Loucy (cell line): ENCODE measurements around the gene ABHD12.

Experiments
- H2AFZ ChIP-seq: fragments of 200-600 bp; sonication (generic); 2 replicates; pipeline ENCODE4 v1.6.0; 2016; ENCODE audit warnings: antibody characterized with exemption, mild to moderate bottlenecking, low read length, moderate library complexity
- H3F3A ChIP-seq: fragments of 200-600 bp; 2 replicates; pipeline ENCODE4 v1.6.0; 2016; ENCODE audit warnings: antibody characterized with exemption, low read depth, mild to moderate bottlenecking
- H3K27me3 ChIP-seq: fragments of 200-600 bp; sonication (generic); 2 replicates; pipeline ENCODE4 v1.6.1; 2014; ENCODE audit warnings: low read length, mild to moderate bottlenecking; ENCODE audit not compliant: insufficient read depth, poor library complexity, severe bottlenecking
- H3K36me3 ChIP-seq: fragments of 200-600 bp; sonication (generic); 2 replicates; pipeline ENCODE4 v1.6.1; 2016; ENCODE audit warnings: low read length; ENCODE audit not compliant: insufficient read depth
- H3K4me1 ChIP-seq: fragments of 200-600 bp; sonication (generic); 2 replicates; pipeline ENCODE4 v1.5.1; 2014; ENCODE audit warnings: low read length, mild to moderate bottlenecking; ENCODE audit not compliant: insufficient read depth, poor library complexity, severe bottlenecking
- H3K4me2 ChIP-seq: fragments of 200-600 bp; sonication (generic); 2 replicates; pipeline ENCODE4 v1.6.0; 2014; ENCODE audit warnings: antibody characterized with exemption, low read length, low read depth, mild to moderate bottlenecking; ENCODE audit not compliant: poor library complexity, severe bottlenecking
- H3K4me3 ChIP-seq: fragments of 200-600 bp; sonication (generic); 2 replicates; pipeline ENCODE4 v1.5.1; 2014; ENCODE audit warnings: low read length, mild to moderate bottlenecking, mixed read lengths; ENCODE audit not compliant: poor library complexity, severe bottlenecking
- H3K79me2 ChIP-seq: fragments of 200-600 bp; sonication (generic); 2 replicates; pipeline ENCODE4 v1.6.1; 2014; ENCODE audit warnings: low read length; ENCODE audit not compliant: insufficient read depth
- H3K9ac ChIP-seq: fragments of 200-600 bp; sonication (generic); 2 replicates; pipeline ENCODE4 v1.6.0; 2014; ENCODE audit warnings: mild to moderate bottlenecking, low read depth, low read length, moderate library complexity; ENCODE audit not compliant: poor library complexity, severe bottlenecking
- H3K9me2 ChIP-seq: fragments of 200-600 bp; sonication (generic); replicated peaks from 2 replicates; pipeline ENCODE4 v1.6.1; 2016; ENCODE audit warnings: low read depth, low read length, mixed read lengths
- H3K9me3 ChIP-seq: fragments of 200-600 bp; sonication (generic); 2 replicates; pipeline ENCODE4 v1.6.1; 2014; ENCODE audit warnings: mild to moderate bottlenecking, antibody characterized with exemption, low read length, low read depth; ENCODE audit not compliant: insufficient read depth
- H4K20me1 ChIP-seq: fragments of 200-600 bp; sonication (generic); 2 replicates; pipeline ENCODE4 v1.6.0; 2014; ENCODE audit warnings: antibody characterized with exemption, low read length, mild to moderate bottlenecking; ENCODE audit not compliant: insufficient read depth, poor library complexity, severe bottlenecking
- CTCF ChIP-seq: fragments of 200-600 bp; sonication (generic); conservative IDR thresholded peaks from 2 replicates; pipeline ENCODE4 v1.5.1; 2014; ENCODE audit warnings: mild to moderate bottlenecking, antibody characterized with exemption, low read length
- EZH2phosphoT487 ChIP-seq: fragments of 200-600 bp; IDR thresholded peaks from 2 replicates; pipeline ENCODE4 v1.6.1; 2018; ENCODE audit warnings: antibody characterized with exemption, mild to moderate bottlenecking, moderate library complexity, borderline replicate concordance

The ABHD12 gene

GRCh38 chr20:25292176-25292891 is 98.3 kb downstream of the ABHD12 start:
- no peaks in the 10 kb centered on the region for H3K9me2 ChIP-seq
- H3K27me3 ChIP-seq: no peaks in the 10 kb centered on the region
- H3F3A ChIP-seq: no peaks in the 10 kb centered on the region
- no peaks in the 10 kb centered on the region for H3K4me1 ChIP-seq
- H3K79me2 ChIP-seq: no peaks in the 10 kb centered on the region
- no peak for TF ChIP-seq CTCF
- no peak for TF ChIP-seq EZH2phosphoT487
- H3K9ac ChIP-seq: no peak overlapping the region
- H3K4me3 ChIP-seq: no peak overlapping the region
- H3K4me2 ChIP-seq: no peak overlapping the region
- no peak overlapping the region for H2AFZ ChIP-seq
- no peaks in the 10 kb centered on the region for H3K9me3 ChIP-seq
- no peaks in the 10 kb centered on the region for H4K20me1 ChIP-seq
- H3K36me3 ChIP-seq: peaks cover 37% of the 10 kb centered on the region; the same call in 1 of the 2 replicates

GRCh38 chr20:25291432-25292133 is 99.1 kb downstream of the ABHD12 start:
- H3K9ac ChIP-seq: no peak overlapping the region
- peaks cover 38% of the 10 kb centered on the region; the same call in 1 of the 2 replicates for H3K36me3 ChIP-seq
- H3F3A ChIP-seq: no peaks in the 10 kb centered on the region
- no peak overlapping the region for H2AFZ ChIP-seq
- H3K9me2 ChIP-seq: no peaks in the 10 kb centered on the region
- no peak overlapping the region for H3K4me3 ChIP-seq
- no peaks in the 10 kb centered on the region for H3K79me2 ChIP-seq
- H4K20me1 ChIP-seq: no peaks in the 10 kb centered on the region
- no peak for TF ChIP-seq CTCF
- no peaks in the 10 kb centered on the region for H3K9me3 ChIP-seq
- no peaks in the 10 kb centered on the region for H3K4me1 ChIP-seq
- no peaks in the 10 kb centered on the region for H3K27me3 ChIP-seq
- H3K4me2 ChIP-seq: no peak overlapping the region

- no peak for TF ChIP-seq EZH2phosphoT487
- no peak for TF ChIP-seq CTCF
- no peaks in the 10 kb centered on the region for H3K9me2 ChIP-seq
- no peaks in the 10 kb centered on the region for H3K79me2 ChIP-seq
- H4K20me1 ChIP-seq: no peaks in the 10 kb centered on the region
- no peak overlapping the region for H3K4me3 ChIP-seq
- no peak overlapping the region for H2AFZ ChIP-seq
- no peak overlapping the region for H3K4me2 ChIP-seq
- H3F3A ChIP-seq: no peaks in the 10 kb centered on the region
- no peaks in the 10 kb centered on the region for H3K4me1 ChIP-seq
- no peak overlapping the region for H3K9ac ChIP-seq
- H3K36me3 ChIP-seq: peaks cover 40% of the 10 kb centered on the region; the same call in 1 of the 2 replicates
- H3K27me3 ChIP-seq: no peaks in the 10 kb centered on the region
- H3K9me3 ChIP-seq: no peaks in the 10 kb centered on the region
These were observed 99.8 kb downstream of the ABHD12 start for GRCh38 chr20:25290646-25291431.
